Prostate gland (tissue), 2 donors: Measurements from ENCODE around the gene SULT4A1. TPM values are rescaled to one million over a fixed set of nuclear protein-coding genes. Genes with fewer than 3 reads are reported as not detected.

ENCODE experiments used
- DNase-seq: peaks from one replicate; pipeline ENCODE4 v3.0.0-alpha.2; 2019; ENCODE audit warnings: low spot score
- H3K27ac ChIP-seq, 2 donors: fragments of 200-600 bp; sonication (generic); 2 replicates each; pipeline ENCODE4 v1.5.1; 2017 to 2019
- H3K27me3 ChIP-seq: fragments of 200-600 bp; sonication (generic); replicated peaks from 2 replicates; pipeline ENCODE4 v1.5.1; 2019; ENCODE audit not compliant: insufficient read depth
- H3K36me3 ChIP-seq, 2 donors: fragments of 200-600 bp; sonication (generic); 1 replicate in 1 of 2; 2 replicates in 1 of 2; pipeline versions ENCODE4 v1.5.1 to v1.8.1; 2017 to 2019
- H3K4me1 ChIP-seq: fragments of 200-600 bp; sonication (generic); replicated peaks from 2 replicates; pipeline ENCODE4 v1.5.1; 2019
- H3K4me3 ChIP-seq, 2 donors: fragments of 200-600 bp; sonication (generic); 2 replicates each; pipeline ENCODE4 v1.5.1; 2017 to 2019
- H3K9me3 ChIP-seq: fragments of 200-600 bp; sonication (generic); 2 replicates; pipeline ENCODE4 v1.5.1; 2017
- POLR2A ChIP-seq: fragments of 450-650 bp; IDR thresholded peaks from one replicate; pipeline ENCODE4 v1.6.1; 2016; ENCODE audit warnings: antibody characterized with exemption, mild to moderate bottlenecking
- POLR2AphosphoS5 ChIP-seq: sonication (generic); formaldehyde crosslinking; IDR thresholded peaks from one replicate; pipeline ENCODE4 v1.6.1; 2017; ENCODE audit warnings: antibody characterized with exemption
- WGBS: methylation state at CpG from one replicate; pipeline ENCODE4 v1.1.5; 2018; 5-methylcytosine and 5-hydroxymethylcytosine counted together
- intact Hi-C: fragments of 100-400 bp; cut with DNase I; formaldehyde crosslinking; loops from one replicate; pipeline ENCODE4 v1.14.2; 2022
- total RNA-seq, 2 donors: library from RNA; depleted of rRNA; stranded (reverse); fragments of >200 nt; gene quantifications; one replicate each; pipeline ENCODE4 v1.1.0, GENCODE V29; 2016
- TF ChIP-seq, protein P1 (sequence below), 4 experiments: fragments of 200-600 bp in 2 of 4; fragments of 450-650 bp in 2 of 4; sonication (generic) in 2 of 4; IDR thresholded peaks; 1 replicate in 3 of 4; 2 replicates in 1 of 4; pipeline ENCODE4 v1.5.1; 2016 to 2019; ENCODE audit warnings: antibody characterized with exemption in 4 of 4, mild to moderate bottlenecking in 2 of 4, moderate library complexity in 2 of 4

Gene SULT4A1
- total RNA-seq, 2 donors from 2014 or later = 0.14 to 3.3 TPM

DNA sequence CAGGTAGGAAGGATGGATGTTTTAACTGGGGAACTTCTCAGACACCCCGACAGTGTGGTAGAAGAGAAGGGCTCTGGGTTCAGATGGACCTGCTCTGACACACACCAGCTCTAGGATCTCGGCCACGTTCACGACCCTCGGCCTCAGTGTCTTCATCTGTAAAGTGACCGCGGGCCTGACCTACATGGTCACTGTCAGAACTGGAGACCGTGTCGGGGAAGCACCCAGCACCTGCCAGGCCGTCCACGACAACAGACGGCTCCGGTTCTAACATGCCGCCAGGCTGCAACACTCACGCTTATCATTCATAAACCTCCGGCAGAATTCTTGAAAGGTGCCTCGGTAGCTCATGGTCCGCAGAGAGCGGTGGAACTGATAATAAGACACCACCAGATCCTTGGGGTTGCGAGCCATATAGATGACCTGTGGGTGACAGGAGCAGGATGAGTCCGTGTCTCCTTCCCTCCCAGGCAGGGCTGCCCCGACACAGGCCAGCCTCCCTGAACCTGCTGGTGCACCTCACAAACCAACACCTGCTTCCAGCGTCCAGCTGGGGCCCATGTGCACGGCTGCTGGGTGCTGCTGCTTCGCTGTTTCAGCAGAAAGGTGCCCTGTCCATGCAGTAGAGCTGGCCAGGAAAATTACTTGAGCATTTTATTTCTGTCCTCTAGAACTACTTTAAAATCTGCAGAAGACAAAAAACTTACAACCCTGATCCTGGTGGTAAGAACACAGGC, 23.6 kb downstream of the SULT4A1 start:
- Histone ChIP-seq H3K9me3 (no peaks in the 10 kb centered on the region), H3K4me3 (no peak overlapping the region), H3K27ac (no peak overlapping the region), H3K27me3 (no peaks in the 10 kb centered on the region), H3K36me3 (no peaks in the 10 kb centered on the region), H3K4me1 (no peaks in the 10 kb centered on the region)
- intact Hi-C loops = no loop called here
- TF ChIP-seq POLR2A = no peak
- TF ChIP-seq, protein P1, sequence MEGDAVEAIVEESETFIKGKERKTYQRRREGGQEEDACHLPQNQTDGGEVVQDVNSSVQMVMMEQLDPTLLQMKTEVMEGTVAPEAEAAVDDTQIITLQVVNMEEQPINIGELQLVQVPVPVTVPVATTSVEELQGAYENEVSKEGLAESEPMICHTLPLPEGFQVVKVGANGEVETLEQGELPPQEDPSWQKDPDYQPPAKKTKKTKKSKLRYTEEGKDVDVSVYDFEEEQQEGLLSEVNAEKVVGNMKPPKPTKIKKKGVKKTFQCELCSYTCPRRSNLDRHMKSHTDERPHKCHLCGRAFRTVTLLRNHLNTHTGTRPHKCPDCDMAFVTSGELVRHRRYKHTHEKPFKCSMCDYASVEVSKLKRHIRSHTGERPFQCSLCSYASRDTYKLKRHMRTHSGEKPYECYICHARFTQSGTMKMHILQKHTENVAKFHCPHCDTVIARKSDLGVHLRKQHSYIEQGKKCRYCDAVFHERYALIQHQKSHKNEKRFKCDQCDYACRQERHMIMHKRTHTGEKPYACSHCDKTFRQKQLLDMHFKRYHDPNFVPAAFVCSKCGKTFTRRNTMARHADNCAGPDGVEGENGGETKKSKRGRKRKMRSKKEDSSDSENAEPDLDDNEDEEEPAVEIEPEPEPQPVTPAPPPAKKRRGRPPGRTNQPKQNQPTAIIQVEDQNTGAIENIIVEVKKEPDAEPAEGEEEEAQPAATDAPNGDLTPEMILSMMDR (IDR thresholded peaks at IDR 0.05) = no peak
- no peak for TF ChIP-seq POLR2AphosphoS5
- no peak for DNase-seq
- WGBS = 95% methylated on average over 25 of the region's 25 CpGs

DNA sequence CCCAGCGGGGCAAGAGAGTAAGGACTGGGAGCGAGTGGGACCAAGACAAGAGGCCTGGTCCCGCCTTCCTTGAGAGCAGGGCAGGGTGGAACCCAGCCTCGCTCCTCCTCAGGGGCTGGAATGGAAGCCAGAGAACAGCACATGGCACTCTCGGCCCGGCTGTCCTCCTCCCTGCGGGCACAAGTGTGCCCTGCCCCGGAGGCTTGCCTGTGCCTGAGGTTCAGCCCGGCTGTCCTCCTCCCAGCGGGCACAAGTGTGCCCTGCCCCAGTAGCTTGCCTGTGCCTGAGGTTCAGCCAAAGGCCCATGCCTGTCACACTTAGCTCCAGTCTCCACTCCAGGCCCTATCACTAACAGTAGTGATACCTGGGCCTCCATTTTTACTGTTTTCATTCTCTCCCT, 24.2 kb downstream of the SULT4A1 start:
- WGBS = 93% methylated on average over 10 of the region's 10 CpGs
- Histone ChIP-seq H3K4me1 (no peaks in the 10 kb centered on the region), H3K9me3 (no peaks in the 10 kb centered on the region), H3K27me3 (no peaks in the 10 kb centered on the region), H3K27ac (no peak overlapping the region), H3K36me3 (no peaks in the 10 kb centered on the region), H3K4me3 (no peak overlapping the region)
- no peak for DNase-seq
- intact Hi-C loops = no loop called here
- TF ChIP-seq POLR2AphosphoS5 = no peak
- TF ChIP-seq, protein P1 (IDR thresholded peaks at IDR 0.05) = no peak
- no peak for TF ChIP-seq POLR2A

DNA sequence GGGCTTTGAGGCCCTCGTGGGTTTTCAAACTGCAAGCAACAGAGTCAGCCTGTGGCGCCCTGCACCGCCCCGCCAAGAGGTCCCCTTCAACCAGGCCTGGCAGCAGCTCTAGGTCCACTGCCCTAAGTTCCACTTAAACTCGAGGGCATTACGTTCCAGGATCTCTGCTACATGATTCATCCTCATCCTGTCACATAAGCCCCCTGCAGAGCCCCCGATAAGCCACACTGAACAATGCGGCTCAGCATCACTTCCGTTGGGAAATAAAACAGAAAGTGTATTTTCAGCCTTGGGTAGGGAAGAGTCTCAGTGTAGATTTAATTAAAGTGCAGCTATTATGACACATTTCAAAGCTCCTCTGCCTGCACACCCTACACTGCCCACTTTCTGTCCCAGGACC, 24.6 kb downstream of the SULT4A1 start:
- WGBS = 88% methylated on average over 9 of the region's 9 CpGs
- no peaks in the 10 kb centered on the region for H3K27me3 ChIP-seq
- H3K27ac ChIP-seq = no peak overlapping the region
- DNase-seq = no peak
- intact Hi-C loops = no loop called here
- H3K4me3 ChIP-seq = no peak overlapping the region
- H3K9me3 ChIP-seq = no peaks in the 10 kb centered on the region
- TF ChIP-seq POLR2AphosphoS5 (no peak), POLR2A (no peak)
- TF ChIP-seq, protein P1 (IDR thresholded peaks at IDR 0.05) = no peak
- H3K36me3 ChIP-seq = no peaks in the 10 kb centered on the region
- no peaks in the 10 kb centered on the region for H3K4me1 ChIP-seq

DNA sequence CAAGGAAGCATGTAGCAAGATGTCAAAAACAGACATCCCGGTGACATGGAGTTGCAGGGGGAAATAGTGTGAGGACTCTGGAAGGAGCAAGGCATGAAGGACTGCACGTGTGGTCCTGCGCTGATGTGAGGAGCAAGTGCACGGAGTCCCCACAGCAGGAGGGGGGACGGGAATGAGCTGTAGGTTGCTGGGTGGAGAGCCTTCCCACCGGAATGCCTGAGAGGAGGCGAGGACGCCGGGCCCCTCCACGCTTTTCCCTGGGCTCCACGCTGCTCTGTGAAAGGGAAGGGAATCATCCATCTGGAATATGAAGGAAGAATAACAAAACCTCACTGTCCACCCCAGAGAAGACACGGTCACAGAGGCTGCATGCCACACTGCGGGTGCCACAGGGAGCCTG, 26.6 kb downstream of the SULT4A1 start:
- intact Hi-C loops = no loop called here
- Histone ChIP-seq H3K36me3 (no peaks in the 10 kb centered on the region), H3K27ac (no peak overlapping the region), H3K9me3 (no peaks in the 10 kb centered on the region), H3K4me1 (no peaks in the 10 kb centered on the region), H3K4me3 (no peak overlapping the region), H3K27me3 (no peaks in the 10 kb centered on the region)
- WGBS = 91% methylated on average over 13 of the region's 13 CpGs
- no peak for DNase-seq
- TF ChIP-seq POLR2AphosphoS5 (no peak), POLR2A (no peak)
- TF ChIP-seq, protein P1 (IDR thresholded peaks at IDR 0.05) = no peak

DNA sequence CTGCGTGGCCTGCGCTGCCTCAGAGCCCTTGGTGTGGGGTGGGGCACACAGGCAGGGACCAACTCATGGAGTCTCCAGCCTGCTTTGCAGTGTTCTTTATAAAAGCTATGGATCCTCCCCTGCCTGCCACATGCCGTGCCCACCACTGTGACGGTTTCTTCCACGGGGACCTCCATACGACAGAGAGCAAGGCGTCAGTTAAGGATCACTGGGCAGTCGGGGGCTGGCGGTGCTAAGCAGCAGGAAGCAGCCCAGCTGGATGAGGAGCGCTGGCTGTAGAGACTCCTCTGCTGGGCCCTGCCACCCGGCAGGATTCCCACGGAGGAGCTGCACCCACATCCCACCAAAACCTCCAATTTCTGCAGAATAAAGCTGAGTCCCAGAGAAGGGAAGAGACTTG, 27.1 kb downstream of the SULT4A1 start:
- WGBS = 75% methylated on average over 12 of the region's 12 CpGs
- Histone ChIP-seq H3K36me3 (no peaks in the 10 kb centered on the region), H3K27me3 (no peaks in the 10 kb centered on the region), H3K27ac (no peak overlapping the region), H3K4me3 (no peak overlapping the region), H3K9me3 (no peaks in the 10 kb centered on the region), H3K4me1 (no peaks in the 10 kb centered on the region)
- DNase-seq = no peak
- intact Hi-C loops = no loop called here
- TF ChIP-seq POLR2A (no peak), POLR2AphosphoS5 (no peak)
- TF ChIP-seq, protein P1 (IDR thresholded peaks at IDR 0.05) = no peak
